Superior temporal gyrus (tissue), 1 donor: ENCODE measurements around the gene HAP1.
A peak's percentile ranks its signal among the peaks of the same experiment; 100 is the strongest.
"Not testable (repeated sequence)": the region's sequence is repeated elsewhere in the genome, so short reads cannot be mapped to it uniquely, and the experiment has no call there.

ENCODE experiments used
- DNase-seq: peaks from one replicate; pipeline ENCODE4 v3.0.0-alpha.2; 2016; ENCODE audit errors: extremely low spot score

HAP1 gene

GRCh38 chr17:41728056-41728455, 6.4 kb downstream of the HAP1 start:
- no peak for DNase-seq

- DNase-seq: no peak
Observed at GRCh38 chr17:41725134-41725533, 9.3 kb downstream of the HAP1 start.

- no peak for DNase-seq
Observed at GRCh38 chr17:41724476-41725050, 9.9 kb downstream of the HAP1 start.

GRCh38 chr17:41723801-41724475, 10.5 kb downstream of the HAP1 start:
- DNase-seq: no peak

DNA sequence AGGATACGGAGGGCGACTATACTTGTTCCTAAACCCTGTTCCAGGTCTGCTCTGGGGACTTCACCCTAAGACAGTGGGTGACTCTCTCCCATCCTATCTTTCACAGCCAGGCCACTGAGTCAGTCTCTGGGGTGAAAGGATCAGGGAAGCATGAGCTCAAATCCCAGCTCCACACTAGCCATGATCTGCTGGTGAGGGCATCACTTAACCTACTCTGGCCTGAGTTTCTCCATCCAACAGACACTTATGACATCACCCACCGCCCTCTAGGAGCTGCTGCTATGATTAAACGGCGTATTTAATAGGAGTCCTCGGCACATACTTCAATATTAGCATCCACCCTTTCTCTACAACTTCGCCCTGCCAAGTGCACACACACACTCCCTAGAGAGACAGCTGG, 12.2 kb downstream of the HAP1 start:
- DNase-seq: no peak

- DNase-seq: peak; percentile 26
Observed at GRCh38 chr17:41718287-41718645, 16.2 kb downstream of the HAP1 start.

DNA sequence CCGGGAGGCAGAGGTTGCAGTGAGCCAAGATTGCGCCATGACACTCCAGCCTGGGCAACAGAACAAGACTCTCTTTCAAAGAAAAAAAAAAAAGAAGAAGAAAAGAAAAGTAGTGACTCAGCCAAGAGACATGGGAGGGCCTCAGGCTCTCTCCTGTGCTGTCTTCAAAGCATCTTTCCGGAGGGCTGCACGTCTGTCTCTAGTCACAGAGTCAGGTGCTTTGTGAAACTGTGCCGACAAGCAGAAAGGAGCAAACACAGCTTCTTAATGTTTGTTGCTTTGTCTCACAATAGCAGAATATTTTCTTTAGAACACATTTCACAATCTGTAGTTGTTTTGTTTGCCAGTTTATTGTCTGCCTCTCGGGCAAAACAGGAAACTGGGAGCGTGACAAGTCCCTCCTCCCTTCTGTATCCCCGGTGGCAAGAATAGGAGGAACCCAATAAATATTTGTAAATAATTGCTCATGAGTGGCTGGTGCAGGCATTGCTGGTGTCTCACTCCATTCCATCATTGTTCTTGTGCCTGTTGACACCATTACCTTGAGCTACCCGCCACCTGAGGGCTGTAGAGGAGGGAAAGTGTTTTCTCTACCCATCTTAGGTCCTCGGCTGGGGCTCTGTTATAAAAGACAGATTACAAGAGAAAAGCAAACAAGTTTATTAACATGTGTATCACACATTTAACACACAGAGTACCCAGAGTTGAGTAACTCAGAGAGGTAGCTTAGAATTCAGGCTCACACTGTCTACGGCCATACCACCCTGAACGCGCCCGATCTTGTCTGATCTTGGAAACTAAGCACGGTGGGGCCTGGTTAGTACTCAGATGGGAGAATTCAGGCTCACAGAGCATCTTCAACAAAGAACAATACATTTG, 16.8 kb downstream of the HAP1 start:
- no peak for DNase-seq

DNA sequence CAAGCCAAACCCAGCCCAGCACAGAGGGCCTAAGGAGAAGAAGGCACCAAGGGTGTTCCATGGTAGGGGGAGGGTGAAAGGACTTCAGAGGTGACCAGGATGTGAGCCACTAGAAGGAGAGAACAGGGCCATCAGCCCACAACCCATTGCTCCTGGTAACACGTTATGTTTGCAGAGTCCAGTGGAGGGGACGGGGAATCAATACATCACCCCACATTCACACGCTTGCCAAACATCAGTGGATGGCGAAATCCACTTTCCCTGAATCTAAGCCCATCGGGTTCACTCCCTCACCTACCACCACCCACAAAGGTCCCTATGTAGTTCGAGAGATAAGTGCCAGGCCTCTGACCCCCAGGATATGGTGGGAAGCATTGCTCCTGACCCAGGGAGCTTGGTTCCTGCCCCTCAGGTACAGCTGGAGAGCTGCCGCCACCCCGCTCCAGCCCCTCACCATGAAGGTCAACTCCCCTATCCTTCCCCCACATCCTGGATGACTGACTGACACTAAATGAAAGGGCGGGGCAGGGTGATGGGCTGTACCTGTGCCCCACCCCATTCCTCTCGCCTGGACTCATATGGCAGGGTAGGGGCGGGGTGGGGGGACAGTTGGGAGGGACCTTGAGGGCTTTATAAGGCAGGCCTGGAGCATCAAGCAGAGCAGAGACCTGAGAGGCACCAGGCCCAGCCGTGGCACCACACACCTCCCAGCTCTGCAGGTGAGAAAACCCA, 22.6 kb downstream of the HAP1 start, which contains the start of gene GAST:
TSS of gene GAST (plus strand) at position 663 of the 732 bp plus-strand sequence. CDS start 3,106 bp downstream, outside the sequence.
- no peak for DNase-seq

DNA sequence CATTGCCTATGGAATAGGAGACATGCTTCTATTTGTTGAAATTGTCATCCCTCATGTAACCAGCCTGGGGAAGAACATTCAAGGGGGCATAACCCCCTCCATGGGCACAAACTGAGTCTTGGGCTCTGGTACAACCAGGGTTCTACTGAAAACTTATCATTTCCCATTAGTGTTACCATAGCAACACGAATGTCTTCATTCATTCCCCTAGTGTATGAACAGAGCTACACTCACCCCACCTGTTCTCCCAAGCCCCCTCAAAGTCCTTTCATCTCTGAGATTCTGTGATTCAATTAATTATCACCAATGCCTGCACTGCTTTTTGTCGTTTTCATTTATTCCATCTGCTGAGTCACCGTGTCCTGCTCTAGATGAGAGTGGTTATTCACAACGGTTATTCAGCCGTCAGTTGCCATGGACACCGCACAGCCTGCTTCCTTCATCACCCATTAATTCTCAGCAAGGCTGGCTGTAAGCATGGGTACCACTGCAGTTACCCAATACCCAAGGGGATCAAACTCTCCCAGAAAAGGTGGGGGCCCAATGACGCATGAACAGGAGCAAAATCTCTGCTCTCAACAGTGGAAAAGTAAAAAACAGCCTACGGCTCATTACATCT, 23.9 kb downstream of the HAP1 start:
- DNase-seq: peak; percentile 76

DNA sequence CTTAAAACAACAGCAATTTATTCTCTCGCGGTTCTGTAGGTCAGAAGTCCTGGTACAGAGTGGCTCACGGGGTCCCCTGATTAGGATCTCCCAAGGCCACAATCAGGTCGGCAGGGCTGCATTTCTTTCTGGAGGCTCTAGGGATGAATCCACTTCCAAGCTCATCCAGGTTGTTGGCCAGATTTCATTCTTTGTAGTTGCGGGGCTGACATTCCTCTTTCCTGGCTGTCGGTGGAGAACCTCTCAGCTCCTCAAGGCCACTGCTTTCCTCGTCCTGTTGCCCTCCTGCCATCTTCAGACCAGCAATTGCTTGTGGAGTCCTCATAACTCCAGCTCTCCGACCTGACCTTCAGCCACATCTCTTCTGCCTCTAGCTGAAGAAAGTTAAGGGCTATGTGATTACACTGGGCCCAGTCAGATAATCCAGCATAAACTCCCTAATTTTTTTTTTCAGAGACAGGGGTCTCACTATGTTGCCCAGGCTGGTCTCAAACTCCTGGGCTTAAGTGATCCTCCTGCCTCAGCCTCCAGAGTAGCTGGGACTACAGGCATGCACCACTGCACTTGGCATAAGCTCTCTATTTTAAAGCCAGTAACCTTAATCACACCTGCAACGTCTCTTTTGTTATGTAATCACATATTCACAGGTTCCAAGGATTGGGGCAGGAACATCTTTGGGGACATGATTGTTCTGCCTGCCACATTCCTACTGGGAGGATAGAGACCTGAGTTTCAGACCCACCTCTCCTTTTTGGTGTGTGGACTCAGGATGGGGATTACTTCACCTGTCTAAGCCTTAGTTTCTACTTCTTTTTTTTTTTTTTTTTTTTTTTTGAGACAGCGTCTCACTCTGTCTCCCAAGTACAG, 26.4 kb downstream of the HAP1 start:
- DNase-seq: no peak

- no peak for DNase-seq
Observed at GRCh38 chr17:41705271-41705991, 29.0 kb downstream of the HAP1 start.

DNA sequence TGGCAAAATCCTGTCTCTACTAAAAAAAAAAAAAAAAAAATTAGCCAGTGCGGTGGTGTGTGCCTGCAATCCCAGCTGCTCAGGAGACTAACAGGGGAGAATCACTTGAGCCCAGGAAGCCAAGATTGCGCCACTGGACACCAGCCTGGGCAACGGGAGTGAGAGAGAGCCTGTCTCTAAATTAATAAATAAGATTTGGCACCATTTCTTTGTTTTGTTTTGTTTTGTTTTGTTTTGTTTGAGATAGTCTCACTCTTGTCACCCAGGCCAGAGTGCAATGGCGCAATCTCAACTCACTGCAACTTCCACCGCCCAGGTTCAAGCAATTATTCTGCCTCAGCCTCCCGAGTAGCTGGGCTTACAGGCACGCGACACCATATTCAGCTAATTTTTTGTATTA, 31.7 kb downstream of the HAP1 start:
- no peak for DNase-seq

DNA sequence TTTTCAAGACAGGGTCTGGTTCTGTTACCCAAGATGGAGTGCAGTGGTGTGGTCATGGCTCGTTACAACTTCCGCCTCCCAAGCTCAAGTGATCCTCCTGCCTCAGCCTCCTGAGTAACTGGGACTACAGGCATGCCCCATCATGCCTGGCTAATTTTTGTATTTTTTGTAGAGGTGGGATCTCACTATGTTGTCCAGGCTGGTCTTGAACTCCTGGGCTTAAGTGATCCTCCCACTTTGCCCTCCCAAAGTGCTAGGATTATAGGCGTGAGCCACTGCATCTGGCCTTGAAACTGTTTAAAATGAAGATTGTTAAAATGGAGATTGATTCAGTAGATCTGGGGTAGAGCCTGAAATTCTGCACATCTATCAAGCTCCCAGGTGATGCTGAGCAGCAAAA, 33.6 kb downstream of the HAP1 start:
- not testable (repeated sequence) for DNase-seq

GRCh38 chr17:41697122-41697962, 37.1 kb downstream of the HAP1 start:
- DNase-seq: peak; percentile 70

GRCh38 chr17:41695954-41696757, 38.3 kb downstream of the HAP1 start:
- peak; percentile 87 for DNase-seq

GRCh38 chr17:41695134-41695661, 39.2 kb downstream of the HAP1 start:
- no peak for DNase-seq

GRCh38 chr17:41692722-41693521, 41.5 kb downstream of the HAP1 start:
- DNase-seq: no peak
